CMK (cell line): ENCODE data around the gene PEMT.
"Not testable (repeated sequence)": the region's sequence is repeated elsewhere in the genome, so short reads cannot be mapped to it uniquely, and the experiment has no call there.

ENCODE experiments used
- DNase-seq: peaks from one replicate; pipeline ENCODE4 v3.0.0-alpha.2; 2010; ENCODE audit warnings: low read depth

The PEMT gene

DNA sequence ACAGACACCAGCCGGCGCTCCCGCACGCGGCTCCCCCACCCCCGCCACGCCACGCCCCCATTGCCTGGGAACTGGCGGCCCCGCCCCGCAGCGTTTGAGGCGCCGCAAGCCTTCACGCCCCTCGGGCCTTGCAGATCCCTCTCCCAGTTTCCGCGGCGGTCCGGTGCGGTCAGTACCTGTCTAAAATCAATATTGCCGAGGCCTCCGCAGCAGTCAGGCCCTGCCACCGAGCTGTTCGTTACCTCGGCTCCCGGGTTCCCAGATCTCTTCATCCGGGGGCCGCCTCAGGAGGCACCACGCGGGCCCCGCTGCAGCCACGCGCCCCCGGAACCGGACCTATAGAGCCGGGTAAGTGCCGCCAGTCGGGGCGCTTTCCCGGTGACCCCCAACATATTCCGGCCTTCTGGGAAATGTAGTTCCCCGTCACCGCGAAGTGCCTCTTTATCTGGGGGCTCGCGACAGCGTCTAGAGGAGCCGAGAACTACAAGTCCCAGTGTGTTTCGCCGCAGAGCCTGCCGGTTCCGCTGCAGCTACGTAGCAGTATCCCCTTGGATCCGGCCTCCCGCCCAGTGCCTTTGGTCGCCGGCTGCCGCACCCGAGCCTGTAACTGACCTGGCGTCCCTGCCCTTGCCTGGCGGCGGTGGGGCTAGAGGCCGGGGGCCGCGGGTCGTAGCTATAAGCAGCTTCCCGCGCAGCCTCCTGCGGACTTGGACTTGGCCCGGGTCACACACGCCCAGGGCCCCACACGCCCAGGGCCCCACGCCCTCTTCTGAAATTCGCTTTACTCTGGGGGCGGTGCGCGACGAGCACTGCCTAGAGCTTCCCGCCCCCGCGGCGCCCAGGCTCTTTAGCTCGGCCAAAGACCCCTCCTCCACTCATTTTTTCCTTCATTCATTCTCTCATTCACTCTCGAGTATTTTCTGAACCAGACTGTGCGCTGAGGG is at the start of gene PEMT:
PEMT (minus strand) TSS at position 354 of the 944 bp plus-strand sequence; CDS start at position 272, 82 bp downstream.
- peak; percentile 92 for DNase-seq

GRCh38 chr17:17639661-17640270 is 48.3 kb upstream of the PEMT start:
- DNase-seq, result not testable (repeated sequence)

GRCh38 chr17:17638467-17638866 is 47.0 kb upstream of the PEMT start:
- no peak for DNase-seq

DNA sequence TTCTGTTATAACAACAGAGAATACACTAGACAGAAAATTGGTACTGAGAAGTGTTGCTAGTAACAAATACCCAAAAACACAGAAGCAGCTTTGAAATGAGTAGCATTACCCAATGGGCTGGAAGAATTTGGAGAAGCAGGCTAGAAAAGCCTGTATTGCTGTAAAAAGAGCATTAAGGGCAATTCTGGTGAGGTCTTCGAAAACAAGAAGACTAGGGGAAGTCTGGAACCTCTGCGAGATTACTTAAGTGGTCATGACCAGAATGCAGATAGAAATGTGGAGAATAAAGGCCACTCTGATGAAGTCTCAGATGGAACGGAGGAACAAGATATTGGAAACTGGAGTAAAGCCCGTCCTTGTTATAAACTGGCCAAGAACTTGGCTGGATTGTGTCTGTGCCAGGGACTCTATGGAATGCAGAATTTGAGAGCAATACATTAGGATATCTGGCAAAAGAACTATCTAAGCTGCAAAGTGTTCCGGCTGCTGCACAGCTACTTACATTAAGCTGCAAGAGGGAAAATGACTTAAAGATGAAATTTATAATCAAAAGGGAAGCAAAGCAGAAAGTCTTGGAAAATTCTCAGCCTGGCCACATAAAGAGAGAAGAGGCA is 44.9 kb upstream of the PEMT start:
- no peak for DNase-seq

GRCh38 chr17:17635537-17636271 is 44.2 kb upstream of the PEMT start:
- not testable (repeated sequence) for DNase-seq

- DNase-seq, result no peak
These were observed 43.6 kb upstream of the PEMT start for GRCh38 chr17:17635126-17635525.

GRCh38 chr17:17633310-17633709 is 41.8 kb upstream of the PEMT start:
- DNase-seq, result no peak

- peak; percentile 49 for DNase-seq
These were observed 41.2 kb upstream of the PEMT start for GRCh38 chr17:17632690-17633089.

- no peak for DNase-seq
These were observed 37.0 kb upstream of the PEMT start for GRCh38 chr17:17628388-17629008.

DNA sequence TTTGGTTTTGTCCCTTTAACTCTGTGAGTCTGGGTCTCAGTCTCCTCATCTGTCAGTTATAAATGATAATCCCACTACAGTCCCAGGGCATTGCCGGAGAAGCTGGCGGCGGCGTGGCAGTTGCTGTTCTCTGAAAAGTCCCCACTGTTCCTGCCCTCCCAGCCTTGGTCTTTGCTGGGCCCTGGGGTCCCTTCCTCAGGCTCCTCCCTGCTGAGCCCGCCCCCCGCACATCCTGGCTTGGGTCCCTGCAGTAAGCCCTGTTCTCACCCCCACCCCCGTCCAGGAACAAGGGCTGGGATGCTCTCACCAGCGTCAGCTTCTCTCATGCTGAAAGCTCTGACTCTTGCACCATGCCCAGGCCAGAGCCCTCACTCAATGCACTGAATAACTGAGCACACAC is 35.3 kb upstream of the PEMT start:
- DNase-seq, result no peak

DNA sequence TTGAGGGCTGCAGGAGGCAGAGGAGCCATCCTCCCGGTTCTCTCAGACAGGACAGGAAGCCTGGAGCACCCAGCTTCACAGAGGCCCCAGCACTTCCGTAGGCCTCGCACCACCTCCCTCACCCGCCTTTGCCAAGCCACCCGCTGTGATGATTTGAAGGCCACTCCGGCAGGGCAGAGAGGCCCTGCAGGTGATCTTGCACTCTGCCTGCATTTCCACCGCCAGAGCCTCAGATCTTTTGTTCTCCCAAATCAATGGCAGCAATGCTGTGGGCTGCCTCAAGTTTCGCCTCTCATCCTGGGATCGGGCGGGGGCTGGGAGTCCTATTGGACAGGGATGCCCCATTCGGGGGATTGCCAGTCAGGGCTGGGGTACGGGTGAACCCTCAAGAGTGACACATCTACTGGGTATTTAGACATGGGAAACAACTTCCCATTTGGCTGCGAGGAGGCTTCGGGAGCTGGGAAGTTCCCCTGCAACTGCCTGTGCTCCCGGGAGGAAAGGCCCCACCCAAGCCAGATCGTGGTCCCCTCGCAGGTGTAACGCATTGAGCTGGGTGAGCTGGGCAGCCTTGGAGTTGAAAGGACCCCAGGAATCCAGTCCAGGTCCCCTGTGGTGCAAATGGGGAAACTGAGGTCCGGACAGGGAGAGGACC is 34.8 kb upstream of the PEMT start:
- DNase-seq, result no peak

DNA sequence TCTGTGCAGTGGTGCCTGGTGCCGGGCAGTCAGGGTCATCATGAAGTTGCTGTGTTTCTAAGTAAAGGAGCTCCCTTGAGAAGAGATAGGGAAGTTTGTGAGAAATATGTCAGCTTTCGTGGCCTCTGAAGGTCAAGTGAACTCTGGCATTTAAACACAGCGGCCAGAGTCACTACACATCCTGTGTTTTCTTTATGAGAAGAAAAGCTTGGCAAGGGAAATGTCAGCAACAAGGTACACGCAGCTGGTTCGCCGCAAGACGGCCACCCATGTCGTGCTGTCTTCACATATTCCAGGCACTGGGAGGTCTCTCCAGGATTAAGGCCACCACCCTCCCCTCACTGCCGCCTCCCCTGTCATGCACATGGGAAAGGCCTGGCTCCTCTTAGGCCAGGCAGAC is 33.2 kb upstream of the PEMT start:
- DNase-seq, result no peak

DNA sequence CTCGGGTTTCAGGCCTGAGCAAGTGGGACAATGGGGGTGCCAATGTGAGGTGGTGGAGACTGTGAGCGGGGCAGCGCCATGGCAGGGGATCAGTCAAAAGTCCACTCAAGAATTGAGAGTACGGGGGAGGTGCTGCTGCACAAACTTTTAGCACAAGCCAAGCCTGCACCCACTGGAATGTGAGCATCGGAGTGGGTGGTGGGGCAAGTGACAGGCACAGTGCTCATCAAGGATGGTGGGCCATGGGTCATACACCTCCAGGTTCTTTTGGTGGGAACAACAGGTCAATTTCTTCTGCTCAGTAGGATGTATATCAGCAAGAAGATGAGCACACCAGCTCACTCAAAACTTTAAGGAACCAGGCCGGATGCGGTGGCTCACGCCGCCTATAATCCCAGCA is 32.4 kb upstream of the PEMT start:
- no peak for DNase-seq

- DNase-seq, result no peak
These were observed 29.7 kb upstream of the PEMT start for GRCh38 chr17:17621254-17621653.

- DNase-seq, result peak; percentile 48
These were observed 22.2 kb upstream of the PEMT start for GRCh38 chr17:17613708-17614114.

- DNase-seq, result no peak
These were observed 20.8 kb upstream of the PEMT start for GRCh38 chr17:17612085-17613022.

- no peak for DNase-seq
These were observed 17.6 kb upstream of the PEMT start for GRCh38 chr17:17609121-17609520.

- DNase-seq, result no peak
These were observed 15.0 kb upstream of the PEMT start for GRCh38 chr17:17606416-17607000.

GRCh38 chr17:17605729-17606088 is 14.2 kb upstream of the PEMT start:
- no peak for DNase-seq
